NCI-H774 (cell line): ENCODE results near the gene CREBBP.
A peak's percentile ranks its signal among the peaks of the same experiment; 100 is the strongest.

ENCODE experiments used
- DNase-seq: peaks from one replicate; lab custom pipeline; 2025; lab: John Stamatoyannopoulos, UW

Gene CREBBP

DNA sequence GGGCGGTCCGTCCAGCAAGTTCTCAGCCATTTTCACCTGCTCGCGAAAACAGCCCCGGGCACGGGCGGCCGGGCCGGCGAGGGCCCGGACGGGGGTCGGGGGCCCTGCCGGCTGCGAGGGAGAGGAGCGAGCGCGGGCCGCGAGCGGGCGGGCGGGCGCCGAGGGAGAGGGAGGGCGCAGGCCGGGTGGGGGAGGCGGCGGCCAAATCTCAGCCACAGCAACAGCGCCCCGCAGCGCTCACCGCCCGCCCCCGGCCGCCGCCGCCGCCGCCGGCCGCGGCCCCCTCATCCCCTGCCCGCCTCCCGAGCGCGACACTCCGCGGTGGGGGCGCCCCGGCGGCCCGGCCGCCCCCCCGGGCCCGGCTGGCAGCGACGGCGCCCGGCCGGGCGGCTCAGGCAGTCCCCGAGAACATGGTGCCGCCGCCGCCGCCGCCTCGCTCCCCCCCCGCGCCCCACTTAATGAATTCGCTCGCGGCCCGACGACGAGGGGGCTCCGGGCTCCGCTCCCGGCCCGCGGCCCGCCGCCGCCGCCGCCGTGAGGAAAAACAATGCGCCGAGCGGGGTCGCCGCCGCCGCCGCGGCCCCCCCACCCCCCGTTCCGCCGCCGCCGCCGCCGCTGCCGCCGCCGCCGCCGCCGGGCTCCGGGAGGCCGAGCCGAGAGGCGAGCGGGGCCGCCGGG, 487 bp downstream of the CREBBP start:
- no peak for DNase-seq

DNA sequence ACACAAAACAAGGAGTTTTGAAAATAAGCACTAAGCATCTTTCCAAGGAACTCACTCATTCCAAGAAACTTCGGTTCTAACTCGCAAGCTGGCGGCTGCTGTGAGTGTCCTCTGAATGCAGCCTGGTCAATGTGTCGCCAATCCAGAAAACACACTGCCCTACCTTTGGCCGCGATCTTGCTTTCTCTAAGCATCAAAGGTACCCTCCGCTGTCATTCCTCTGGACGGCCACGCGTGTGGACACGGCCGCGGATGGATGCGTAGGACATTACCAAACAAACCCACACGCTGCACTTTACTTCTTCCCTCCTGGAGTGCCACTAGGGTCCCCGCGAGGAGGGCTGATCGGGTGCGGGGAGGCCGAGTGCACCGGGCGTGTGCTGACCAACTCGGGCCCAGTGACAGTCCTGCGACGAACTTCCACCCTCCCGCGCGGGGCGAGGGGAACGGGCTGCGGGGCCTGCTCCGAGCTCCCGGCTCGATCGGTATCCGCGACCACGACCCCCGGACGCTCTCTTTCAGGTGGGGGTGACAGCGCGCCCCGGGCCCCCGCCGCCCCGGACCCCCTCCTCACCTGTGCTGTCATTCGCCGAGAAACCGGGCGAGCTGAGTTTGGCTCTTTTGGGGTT, 1.1 kb downstream of the CREBBP start:
- DNase-seq, result no peak

DNA sequence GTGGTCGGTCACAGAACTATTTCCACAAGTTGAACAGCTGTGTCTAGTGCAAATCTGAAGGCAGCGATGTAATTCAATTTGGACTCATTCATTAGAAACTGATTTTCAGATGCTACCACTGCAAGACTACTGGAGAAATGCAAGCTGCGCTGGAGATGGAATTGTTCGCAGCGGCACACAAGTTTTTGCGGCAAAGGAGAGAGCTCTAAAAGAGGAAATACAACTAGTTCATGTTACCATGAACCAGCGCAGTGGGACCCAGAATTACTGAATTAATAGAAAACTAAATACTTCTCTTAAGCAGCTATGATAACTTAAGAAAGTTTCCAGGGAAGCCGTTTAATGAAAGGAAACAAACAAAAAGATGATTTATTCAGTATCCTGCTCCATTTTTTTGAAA, 1.9 kb downstream of the CREBBP start:
- DNase-seq, result no peak

DNA sequence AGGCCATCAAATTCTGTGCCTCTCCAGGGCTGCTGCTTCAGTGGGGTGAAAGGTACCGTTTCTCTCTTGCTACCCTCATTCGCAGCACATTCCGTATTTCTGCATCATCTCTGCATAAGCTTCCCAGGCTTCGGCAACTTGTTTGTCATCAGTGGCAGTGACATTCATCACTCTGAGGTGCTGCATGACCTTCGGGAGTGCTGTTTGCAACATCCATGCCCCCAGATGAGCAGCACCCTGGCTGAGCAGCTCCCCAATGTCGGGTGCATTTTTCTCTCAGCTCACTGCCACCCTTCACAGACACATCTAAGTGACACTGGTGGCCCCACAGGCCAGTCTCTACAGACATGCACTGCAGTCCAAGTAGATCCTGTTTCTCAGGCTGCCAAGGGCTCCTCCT, 3.8 kb downstream of the CREBBP start:
- DNase-seq, result no peak

DNA sequence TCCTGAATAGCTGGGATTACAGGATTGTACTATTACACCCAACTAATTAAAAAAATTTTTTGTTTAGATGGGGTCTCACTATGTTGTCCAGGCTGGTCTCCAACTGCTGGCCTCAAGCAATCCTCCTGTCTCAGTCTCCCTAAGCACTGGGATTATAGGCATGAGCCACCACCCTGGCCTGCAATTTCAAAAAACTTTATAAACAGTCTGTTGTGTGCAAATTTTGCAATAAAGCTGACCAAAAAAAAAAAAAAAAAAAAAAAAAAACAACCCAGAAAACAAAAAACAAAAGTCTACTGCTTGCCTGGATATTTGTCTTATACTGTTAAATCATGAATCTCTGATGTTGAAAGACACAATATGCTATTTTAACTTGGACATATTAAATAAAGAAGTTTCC, 4.4 kb downstream of the CREBBP start:
- DNase-seq, result no peak

DNA sequence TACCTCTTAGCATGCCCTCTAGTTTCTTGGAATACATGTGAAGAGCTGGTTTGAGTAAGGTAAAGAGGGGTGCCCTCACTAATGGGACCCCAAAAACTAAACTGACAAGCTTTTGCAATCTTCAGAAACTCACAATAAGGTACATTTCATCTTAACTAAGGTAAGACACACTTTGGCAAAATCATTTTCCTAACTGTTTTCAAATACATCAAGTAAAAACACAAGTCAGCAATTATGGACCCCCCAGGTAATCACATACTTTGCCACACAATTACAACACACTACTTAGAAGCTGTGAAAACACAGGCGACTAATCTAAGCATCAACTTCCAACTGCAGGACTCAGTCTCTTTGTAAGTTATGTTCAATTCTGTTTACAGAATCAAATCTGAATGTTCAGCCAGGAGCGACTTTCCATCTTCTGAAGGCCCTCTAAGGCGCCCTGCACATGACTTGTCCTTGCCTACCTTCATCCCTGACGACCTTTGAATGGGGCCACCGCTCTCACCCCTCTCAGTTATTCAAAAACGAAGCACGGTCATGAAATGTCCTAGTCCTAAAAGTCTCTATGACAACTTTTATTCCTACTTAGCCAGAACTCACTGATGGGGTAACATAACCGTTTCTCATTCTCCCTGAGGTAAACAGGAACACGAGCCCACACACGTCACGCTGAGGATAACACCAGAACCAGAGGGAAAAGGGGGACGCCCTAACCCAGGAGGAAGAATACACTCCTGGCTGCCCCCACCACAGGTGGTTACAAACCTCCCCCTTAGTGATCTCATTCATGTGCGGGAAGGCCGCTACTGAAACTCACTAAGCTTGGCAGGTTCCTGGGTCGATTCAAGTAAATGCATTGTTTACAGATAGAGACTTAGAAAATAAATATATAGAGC, 5.5 kb downstream of the CREBBP start:
- no peak for DNase-seq

DNA sequence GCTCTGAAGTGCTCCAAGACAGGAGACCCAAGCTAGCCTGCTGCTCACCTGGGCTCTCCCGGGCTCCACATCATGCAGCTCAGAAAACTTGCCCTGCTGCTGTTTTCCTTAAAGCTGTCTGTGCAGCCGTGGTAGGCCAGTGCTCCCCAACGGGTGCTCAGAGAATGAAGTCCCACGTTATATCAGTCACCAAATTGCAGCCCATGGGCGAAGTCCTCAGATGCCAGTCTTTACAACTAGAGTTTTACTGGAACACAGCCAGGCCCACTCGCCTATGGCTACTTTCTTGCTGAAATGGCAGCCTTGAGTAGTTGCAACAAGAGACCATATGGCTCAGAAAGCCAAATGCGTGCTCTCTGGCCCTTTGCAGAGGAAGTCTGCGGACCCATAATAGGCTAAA, 6.3 kb downstream of the CREBBP start:
- no peak for DNase-seq

DNA sequence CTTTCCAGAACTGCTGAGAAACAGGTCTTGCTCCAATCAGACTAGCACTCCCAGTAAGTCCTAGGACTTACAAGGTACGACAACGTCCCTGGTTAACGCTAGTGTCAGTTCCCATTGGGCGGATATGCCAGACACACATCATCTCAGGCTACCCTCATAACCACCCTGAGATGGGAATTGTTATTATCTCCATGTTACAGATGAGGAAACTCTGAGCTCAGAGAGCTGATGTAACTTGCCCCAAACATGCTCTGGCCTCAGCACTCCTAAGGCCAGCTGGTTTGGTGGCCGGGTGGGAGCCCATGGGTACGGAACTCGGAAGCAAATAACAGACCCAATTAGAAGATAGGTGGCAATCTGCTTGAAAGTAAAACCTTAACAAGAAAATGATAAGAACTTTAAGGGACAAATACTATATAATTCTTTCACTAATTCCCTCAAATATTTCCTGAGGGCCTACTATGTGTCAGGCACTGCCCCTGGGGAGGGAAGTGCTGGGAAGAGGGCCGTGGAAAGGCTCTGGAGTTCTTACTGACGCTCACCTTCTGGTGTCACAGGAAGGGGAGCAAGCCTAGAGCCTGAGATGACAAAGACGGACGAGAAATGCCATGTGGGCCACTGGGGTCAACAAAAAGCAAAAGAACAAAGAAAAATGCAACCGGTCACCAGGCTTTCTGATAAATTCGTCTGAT, 6.9 kb downstream of the CREBBP start:
- no peak for DNase-seq

DNA sequence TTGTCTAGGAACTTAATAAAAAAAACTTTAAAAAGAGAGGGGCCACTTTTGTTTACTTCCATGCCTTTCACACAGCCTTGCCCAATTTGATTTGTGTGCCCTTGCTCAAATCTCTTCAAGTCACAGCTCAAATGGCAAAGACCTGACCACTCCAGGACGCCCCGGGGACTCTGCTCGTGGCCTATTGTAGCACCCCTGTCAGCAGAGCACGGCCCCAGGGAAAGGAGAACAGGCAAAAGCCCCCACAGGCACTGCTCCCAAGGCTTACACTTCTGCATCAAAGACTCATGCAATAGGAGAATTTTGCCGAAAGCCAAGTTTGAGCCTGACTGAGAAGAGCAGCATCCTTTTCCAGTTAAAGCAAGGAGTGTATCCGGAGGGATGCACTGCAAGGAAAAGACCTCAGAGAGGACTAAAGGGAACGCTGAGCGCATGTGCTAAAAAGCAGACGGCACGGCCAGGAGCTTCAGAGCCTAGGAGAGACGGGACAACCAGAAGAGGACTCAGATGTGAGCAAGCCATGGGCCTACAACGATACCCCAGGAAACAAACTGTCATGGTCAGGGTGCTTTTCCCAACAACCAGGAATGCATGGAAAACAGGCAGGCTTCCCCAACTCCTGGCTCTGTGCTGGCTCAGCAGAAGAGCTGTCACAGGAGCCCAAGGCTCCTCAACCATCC, 8.2 kb downstream of the CREBBP start:
- DNase-seq, result no peak

DNA sequence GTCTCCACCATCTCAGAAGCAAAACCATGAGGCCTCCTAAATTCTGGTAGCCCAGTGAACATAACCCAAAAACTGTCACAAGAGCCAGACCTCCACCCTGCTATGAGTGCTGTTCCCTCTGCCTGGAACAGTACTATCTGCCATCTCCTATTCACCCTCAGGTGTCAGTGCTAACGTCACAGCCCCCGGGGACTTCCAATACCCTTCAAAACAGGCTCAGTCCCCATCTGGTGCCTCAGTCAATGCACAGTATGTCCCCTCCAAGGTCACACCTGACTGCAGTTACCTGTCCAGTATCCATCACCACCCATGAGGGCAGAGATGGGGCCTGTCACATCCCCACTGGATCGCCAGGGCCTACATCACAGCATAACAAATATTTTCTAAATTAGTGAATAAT, 11.5 kb downstream of the CREBBP start:
- DNase-seq, result no peak

DNA sequence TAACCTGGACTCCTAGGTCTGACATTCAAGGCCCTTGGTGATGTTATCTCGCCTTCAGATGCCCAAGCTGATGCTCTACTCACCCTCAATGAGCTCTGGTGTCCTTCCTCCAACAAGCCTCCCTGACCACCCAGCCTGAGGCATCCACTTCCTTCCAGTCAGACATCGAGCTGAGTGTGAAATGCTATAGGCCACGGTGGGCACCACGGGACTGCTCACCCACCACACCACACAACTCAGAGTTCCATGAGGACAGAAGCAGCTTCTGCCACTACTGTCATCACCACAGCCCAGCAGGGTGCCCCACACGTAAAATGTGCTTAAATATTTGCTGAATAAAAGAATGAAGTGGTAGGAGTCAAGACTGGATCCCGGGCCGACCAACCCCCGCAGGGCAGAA, 12.0 kb downstream of the CREBBP start:
- no peak for DNase-seq

DNA sequence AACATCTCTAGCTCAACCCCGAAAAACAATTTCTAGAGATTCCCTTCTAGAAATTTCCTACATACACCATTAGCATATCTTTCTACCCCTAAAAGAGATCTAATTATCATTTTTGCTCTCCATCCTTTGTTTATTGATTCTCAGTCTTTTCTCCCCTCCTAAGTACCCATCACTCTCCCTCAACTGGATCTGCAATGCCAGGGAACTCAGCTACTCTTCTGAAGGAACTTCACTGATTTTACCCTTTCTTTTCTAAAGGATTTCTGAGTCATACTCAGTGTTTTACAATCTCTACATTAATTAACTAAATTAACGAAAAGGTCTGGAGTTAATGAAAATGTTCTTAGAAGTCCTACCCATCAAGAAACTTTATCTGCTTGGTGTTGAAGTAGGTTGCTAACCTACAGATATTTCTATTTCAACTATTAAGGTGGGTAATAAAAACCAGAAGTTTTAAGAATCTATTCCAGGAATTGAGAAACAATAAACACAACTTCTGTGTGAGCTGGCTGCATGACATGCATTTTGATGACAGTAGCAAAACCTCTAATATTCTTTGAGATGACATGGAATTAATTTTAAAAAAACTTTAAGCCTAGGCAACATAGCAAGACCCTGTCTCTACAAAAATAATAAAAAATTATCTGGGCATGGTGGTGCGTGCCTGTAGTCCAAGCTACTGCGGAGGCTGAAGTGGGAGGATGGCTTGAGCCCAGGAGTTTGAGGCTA, 13.6 kb downstream of the CREBBP start:
- no peak for DNase-seq

DNA sequence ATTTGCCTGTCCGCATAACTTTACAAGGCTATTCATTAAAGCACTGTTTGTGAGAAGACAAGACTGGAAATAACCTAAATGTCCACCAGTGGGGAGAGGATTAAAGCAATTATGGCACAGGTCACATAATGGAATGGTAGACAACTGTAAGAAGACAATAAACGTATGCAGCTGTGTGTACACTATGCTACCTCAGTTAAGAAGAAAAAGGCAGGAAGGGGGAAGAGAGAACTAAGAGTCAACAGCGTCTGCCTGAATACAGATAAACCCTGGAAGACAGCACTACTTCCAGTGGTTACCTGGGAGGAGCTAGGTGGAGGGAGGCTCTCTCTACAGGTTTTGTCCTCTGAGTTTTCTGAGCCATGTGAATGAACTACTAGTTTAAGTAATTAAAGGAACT, 15.3 kb downstream of the CREBBP start:
- peak; percentile 16 for DNase-seq

DNA sequence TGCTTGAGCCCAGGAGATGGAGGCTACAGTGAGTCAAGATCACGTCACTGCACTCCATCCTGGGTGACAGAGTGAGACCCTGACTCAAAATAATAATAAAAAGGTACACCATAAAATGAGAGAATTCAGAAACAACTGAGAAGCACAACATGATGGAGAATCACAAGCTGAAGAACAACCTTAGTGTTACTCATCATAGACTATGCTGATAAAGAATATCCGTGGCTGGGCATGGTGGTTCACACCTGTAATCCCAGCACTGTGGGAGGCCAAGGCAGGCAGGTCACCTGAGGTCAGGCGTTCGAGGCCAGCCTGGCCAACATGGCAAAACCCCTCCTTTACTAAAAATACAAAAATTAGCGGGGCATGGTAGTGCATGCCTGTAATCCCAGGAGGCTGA, 16.0 kb downstream of the CREBBP start:
- DNase-seq, result no peak

DNA sequence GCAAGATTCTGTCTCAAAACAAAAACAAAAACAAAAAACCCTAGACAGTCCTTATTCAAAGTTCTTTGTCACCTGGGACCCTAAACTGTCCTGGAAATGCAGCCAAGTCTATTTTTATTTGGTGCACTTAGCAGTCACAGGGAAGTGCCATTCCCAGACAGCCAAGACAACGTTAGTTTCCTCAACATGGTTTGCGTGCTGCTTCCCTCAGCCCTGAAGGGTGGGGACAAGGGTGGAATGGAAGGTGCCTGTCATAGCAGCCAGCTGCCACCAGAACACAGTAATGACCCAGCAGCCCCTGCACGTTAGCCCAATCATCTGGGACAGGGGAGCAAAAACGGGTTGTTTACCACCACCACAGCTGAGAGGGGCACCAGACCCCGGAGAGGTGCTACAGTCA, 16.9 kb downstream of the CREBBP start:
- DNase-seq, result no peak

DNA sequence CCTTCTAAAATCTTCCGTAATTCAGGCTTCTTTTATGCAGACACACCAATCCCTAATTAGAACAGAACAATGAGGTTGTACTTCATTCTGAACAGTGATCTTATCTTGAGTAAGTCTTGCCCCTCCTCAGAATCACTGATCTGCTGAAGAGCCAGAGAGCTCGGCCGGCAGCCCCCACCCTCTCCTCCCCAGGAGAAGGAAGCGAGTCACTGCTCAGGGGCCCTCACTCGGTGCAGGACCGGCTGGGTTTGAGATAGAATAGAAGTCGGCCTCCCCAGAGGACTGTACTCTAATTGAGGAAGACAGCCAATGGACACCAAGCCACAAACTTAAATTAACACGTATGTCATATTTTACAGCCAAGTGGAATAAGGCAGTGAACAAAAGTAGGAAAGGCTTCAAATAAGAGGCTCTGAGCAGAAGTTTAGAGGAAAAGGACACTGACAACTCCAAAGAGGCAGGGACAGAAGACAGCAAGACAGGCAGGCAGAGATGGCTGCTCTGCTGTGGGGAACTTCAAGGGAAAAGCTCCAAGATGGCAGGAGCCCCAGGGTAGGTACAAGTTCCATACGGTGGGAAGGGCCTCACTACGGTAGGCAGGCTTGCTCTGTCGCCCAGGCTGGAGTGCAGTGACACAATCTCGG, 18.6 kb downstream of the CREBBP start:
- no peak for DNase-seq

DNA sequence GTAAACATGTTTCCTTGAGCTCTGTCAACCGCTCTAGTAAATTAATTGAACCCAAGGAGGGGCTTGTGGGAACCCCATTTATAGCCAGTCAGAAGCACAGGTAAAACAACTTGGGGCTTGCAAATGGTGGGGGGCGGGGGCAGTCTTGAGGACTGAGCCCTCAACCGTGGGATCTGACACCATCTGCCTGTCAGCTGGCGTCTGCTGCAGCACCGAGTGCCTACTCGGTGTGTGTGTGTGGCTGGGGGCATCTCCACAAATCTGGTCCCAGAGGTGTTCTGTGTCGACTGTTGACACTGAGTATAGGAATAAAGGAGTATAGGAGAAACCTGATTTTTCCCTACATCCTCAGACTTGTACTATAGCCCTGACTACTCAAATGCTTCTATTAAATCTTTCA, 20.6 kb downstream of the CREBBP start:
- DNase-seq, result no peak

DNA sequence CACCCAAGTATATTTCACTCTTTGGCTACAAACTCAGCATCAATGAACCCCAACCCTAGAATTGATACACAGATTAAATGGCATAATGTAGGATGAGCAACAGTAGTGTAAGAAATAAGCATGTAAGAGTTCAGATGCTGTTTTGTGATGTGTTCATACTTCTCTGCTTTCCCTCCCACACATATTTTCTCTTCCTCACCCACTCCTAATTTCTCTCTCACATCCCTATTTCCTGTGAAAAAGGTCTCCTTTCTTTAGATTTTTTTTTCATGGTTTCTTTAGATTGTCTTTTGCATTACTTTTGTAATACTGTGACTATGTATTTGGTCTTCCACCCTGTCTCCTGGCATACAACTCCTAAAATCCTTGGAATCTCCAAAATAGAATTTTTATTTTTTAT, 21.7 kb downstream of the CREBBP start:
- no peak for DNase-seq

DNA sequence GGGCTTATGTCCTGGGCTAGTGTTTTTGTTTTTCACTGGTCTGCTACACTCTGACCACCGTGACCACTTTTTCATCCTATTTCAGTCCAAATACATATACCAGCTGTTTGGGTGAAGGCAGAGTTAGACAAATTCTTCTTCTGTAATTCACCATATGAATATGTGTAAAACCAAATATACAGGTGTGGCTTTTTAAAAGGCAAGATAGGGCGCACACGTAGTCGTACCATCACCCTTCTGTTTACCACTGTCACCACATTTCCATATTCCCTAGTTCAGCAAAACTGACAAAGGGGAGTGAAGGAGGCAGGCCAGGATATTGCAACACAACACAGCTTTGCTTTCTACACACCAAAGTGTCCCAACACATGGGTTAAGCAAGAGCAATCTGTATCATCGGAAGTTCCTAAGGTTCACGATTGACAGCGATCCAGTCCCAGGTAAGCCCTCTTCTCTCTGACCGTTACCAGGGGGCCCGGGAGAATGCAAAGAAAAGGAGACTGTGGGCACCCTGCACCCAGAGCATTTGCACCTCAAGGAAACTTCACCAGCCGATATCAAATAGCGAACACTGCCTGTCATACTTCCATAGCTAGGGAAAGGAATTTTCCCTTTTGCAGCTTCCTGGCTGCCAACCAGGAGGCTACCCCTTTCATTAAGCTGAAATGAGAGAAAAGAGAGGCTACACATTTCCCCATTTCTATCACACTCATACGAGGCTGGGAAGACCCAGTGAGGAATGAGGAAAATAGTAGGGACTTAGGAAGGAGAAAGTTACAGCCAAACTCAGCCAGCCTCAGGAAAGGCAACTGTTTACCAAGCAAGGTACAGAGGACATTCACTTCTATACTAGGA, 23.1 kb downstream of the CREBBP start:
- no peak for DNase-seq
